ENCODE results near the gene GMDS. TPM values are rescaled to one million over a fixed set of nuclear protein-coding genes. Genes with fewer than 3 reads are reported as not detected.

Gene GMDS
- total and polyA plus RNA-seq, 2 donors (not counting 3 experiments of a cell fraction or from before 2014, with no cell fraction given), result 9.8 to 23.5 TPM

DNA sequence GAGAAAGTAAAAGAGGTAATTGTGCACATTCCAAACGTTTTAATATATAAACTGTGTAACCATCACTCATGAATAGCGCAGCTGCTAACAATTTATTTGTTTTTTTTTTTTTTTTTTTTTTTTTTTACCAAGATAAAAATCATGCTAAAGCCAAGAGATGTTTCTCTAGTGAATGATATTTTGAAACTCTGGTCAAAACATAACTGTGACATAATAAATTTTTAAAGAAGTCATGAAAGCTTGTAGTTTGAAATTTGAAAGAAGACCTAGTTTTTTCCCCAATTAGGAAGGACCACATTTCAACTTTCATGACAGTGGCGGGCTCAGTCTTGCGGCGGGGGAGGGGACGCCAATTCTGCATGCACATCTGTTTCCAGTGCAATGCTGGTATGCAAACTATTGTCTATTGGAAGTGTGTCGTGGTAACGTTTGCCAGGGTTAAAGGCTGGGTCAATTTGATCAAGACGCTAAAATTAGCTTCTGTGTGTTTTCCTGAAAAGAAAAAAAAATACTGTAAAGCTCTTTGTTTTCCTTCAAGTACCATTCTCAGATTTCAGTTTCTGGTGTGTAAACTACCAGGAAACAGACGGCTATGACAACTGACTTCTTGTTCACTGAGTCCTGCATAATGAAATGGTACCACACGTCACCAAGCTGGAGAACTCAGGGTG, 423.8 kb downstream of the GMDS start:
- Histone ChIP-seq H3K9me1 (replicated peaks; ENCODE audit: control insufficient read depth, extremely low read depth, insufficient read depth, low read length) (no peaks in the 10 kb centered on the region), H3K36me3 (ENCODE audit: control insufficient read depth in 2 of 2, extremely low read depth in 1 of 2, insufficient read depth in 2 of 2, low read length in 2 of 2) (no peaks in the 10 kb centered on the region), H4K20me1 (replicated peaks; ENCODE audit: control insufficient read depth, extremely low read depth, insufficient read depth, low read length) (no peaks in the 10 kb centered on the region), H3K27ac (ENCODE audit: insufficient read depth, low read depth, low read length) (peak overlapping the region; percentile 65), H2AFZ (ENCODE audit: low read depth, low read length) (peak overlapping the region; percentile 9), H3K9me3 (replicated peaks; ENCODE audit: control insufficient read depth, insufficient read depth, low read length) (no peaks in the 10 kb centered on the region), H3K27me3 (ENCODE audit: control insufficient read depth in 2 of 2, insufficient read depth in 2 of 2, low read length in 2 of 2) (no peaks in the 10 kb centered on the region), H3K9ac (replicated peaks; ENCODE audit: extremely low read depth, insufficient read depth, low read length) (peak overlapping the region; percentile 53), H3K4me2 (ENCODE audit: insufficient read depth, low read length) (peak overlapping the region; percentile 65), H3K4me1 (ENCODE audit: control insufficient read depth, extremely low read depth, insufficient read depth, low read length) (peaks cover 37% of the 10 kb centered on the region), H3K79me2 (ENCODE audit: control insufficient read depth, insufficient read depth, low read length) (no peaks in the 10 kb centered on the region), H3K4me3 (replicated peaks in 1 of 3; ENCODE audit: insufficient read depth in 1 of 3, low read depth in 1 of 3, low read length in 3 of 3) (no peak overlapping the region)
- CTCF ChIA-PET, result interaction anchor here (0.6 to 2.3 kb wide), 13 partner anchors 9 to 812 kb away, joined by 3 to 15 read pairs (median 3); no protein-coding TSS in a partner anchor
- peak; percentile 89 for DNase-seq (ENCODE audit: low read depth, low spot score)
- TF ChIP-seq JUN (IDR thresholded peaks at IDR 0.05; ENCODE audit: borderline replicate concordance, insufficient read depth, insufficient read length, low read depth) (peak; percentile 57), POLR2AphosphoS5 (IDR thresholded peaks at IDR 0.05; ENCODE audit: insufficient read depth, low read depth, low read length) (peak; percentile 15), GATA2 (IDR thresholded peaks at IDR 0.05; ENCODE audit: insufficient read depth, insufficient read length, low read depth, low read length) (no peak)
- dilution Hi-C loops (cut with MboI; ENCODE audit: extremely low pct_ligation_motif_present, low sequenced_read_pairs), result no loop called here
- FAIRE-seq, result peak; percentile 85
- intact Hi-C loops (cut with micrococcal nuclease), result loop anchor here (1.0 to 10.0 kb wide), 8 partner anchors 34 to 811 kb away; partner anchors contain the start of gene GMDS
- POLR2A ChIA-PET, result interaction anchor here (0.6 to 1.3 kb wide), 2 partner anchors 11 to 863 kb away, joined by 3 to 7 read pairs; no protein-coding TSS in a partner anchor
- BruUV-seq (replicated peaks), result no TSS peak

DNA sequence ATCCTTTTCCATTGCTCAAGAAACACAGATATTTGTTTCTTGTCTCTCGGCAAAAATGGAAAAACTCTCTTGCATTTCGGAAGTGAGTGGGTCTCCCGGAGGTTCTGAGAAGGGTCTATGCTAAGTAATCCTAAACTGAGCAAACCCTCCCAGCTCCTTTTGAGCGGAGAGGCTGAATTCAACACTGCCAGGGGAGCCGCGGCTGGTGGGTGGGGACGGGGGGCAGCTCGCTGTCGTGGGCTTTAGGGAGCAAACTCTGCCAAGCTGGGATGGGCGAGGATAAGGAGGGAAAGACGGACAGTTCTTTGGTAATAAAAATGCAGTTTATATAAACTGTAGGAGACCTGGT, 424.3 kb downstream of the GMDS start:
- intact Hi-C loops (cut with micrococcal nuclease) (loop anchor here (1.0 to 10.0 kb wide), 8 partner anchors 34 to 811 kb away; partner anchors contain the start of gene GMDS), dilution Hi-C loops (cut with MboI; ENCODE audit: extremely low pct_ligation_motif_present, low sequenced_read_pairs) (no loop called here)
- no peak overlapping the region for H3K4me3 ChIP-seq (replicated peaks in 1 of 3; ENCODE audit: insufficient read depth in 1 of 3, low read depth in 1 of 3, low read length in 3 of 3)
- TF ChIP-seq, protein P1, sequence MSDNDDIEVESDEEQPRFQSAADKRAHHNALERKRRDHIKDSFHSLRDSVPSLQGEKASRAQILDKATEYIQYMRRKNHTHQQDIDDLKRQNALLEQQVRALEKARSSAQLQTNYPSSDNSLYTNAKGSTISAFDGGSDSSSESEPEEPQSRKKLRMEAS (IDR thresholded peaks at IDR 0.05; ENCODE audit: insufficient read depth, insufficient read length), result no peak
- TF ChIP-seq POLR2AphosphoS5 (IDR thresholded peaks at IDR 0.05; ENCODE audit: insufficient read depth, low read depth, low read length) (no peak), FOS (IDR thresholded peaks at IDR 0.05; ENCODE audit: borderline replicate concordance, insufficient read depth, low read length) (no peak), POLR2A (IDR thresholded peaks at IDR 0.05; ENCODE audit: low read depth, low read length) (no peak), JUN (IDR thresholded peaks at IDR 0.05; ENCODE audit: borderline replicate concordance, insufficient read depth, insufficient read length, low read depth) (no peak), MYC (IDR thresholded peaks at IDR 0.05; ENCODE audit: low read depth, low read length) (no peak)
- TF ChIP-seq, protein P2, sequence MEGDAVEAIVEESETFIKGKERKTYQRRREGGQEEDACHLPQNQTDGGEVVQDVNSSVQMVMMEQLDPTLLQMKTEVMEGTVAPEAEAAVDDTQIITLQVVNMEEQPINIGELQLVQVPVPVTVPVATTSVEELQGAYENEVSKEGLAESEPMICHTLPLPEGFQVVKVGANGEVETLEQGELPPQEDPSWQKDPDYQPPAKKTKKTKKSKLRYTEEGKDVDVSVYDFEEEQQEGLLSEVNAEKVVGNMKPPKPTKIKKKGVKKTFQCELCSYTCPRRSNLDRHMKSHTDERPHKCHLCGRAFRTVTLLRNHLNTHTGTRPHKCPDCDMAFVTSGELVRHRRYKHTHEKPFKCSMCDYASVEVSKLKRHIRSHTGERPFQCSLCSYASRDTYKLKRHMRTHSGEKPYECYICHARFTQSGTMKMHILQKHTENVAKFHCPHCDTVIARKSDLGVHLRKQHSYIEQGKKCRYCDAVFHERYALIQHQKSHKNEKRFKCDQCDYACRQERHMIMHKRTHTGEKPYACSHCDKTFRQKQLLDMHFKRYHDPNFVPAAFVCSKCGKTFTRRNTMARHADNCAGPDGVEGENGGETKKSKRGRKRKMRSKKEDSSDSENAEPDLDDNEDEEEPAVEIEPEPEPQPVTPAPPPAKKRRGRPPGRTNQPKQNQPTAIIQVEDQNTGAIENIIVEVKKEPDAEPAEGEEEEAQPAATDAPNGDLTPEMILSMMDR (IDR thresholded peaks at IDR 0.05; ENCODE audit: extremely low read depth in 1 of 2, insufficient read depth in 1 of 2, low read depth in 1 of 2, low read length in 2 of 2), result no peak
- ChIA-PET POLR2A (interaction anchor here (0.6 kb wide), 1 partner anchor 864 kb away, joined by 3 read pairs; no protein-coding TSS in a partner anchor), CTCF (interaction anchor here (0.6 to 2.3 kb wide), 11 partner anchors 11 to 813 kb away, joined by 3 to 15 read pairs (median 3); no protein-coding TSS in a partner anchor)
- H3K27me3 ChIP-seq (ENCODE audit: control insufficient read depth in 2 of 2, insufficient read depth in 2 of 2, low read length in 2 of 2), result no peaks in the 10 kb centered on the region
- peak overlapping the region; percentile 44 for H3K9ac ChIP-seq (replicated peaks; ENCODE audit: extremely low read depth, insufficient read depth, low read length)
- BruUV-seq (replicated peaks), result no TSS peak
- H3K9me3 ChIP-seq (replicated peaks; ENCODE audit: control insufficient read depth, insufficient read depth, low read length), result no peaks in the 10 kb centered on the region
- H3K4me2 ChIP-seq (ENCODE audit: insufficient read depth, low read length), result peak overlapping the region; percentile 65
- no peaks in the 10 kb centered on the region for H3K79me2 ChIP-seq (ENCODE audit: control insufficient read depth, insufficient read depth, low read length)
- H3K4me1 ChIP-seq (ENCODE audit: control insufficient read depth, extremely low read depth, insufficient read depth, low read length), result peaks cover 39% of the 10 kb centered on the region
- peak overlapping the region; percentile 38 for H3K27ac ChIP-seq (ENCODE audit: insufficient read depth, low read depth, low read length)
- no peaks in the 10 kb centered on the region for H4K20me1 ChIP-seq (replicated peaks; ENCODE audit: control insufficient read depth, extremely low read depth, insufficient read depth, low read length)
- H3K9me1 ChIP-seq (replicated peaks; ENCODE audit: control insufficient read depth, extremely low read depth, insufficient read depth, low read length), result no peaks in the 10 kb centered on the region
- no peaks in the 10 kb centered on the region for H3K36me3 ChIP-seq (ENCODE audit: control insufficient read depth in 2 of 2, extremely low read depth in 1 of 2, insufficient read depth in 2 of 2, low read length in 2 of 2)
- no peak for DNase-seq (ENCODE audit: low read depth, low spot score)
- no peak for FAIRE-seq
- peak overlapping the region; percentile 58 for H2AFZ ChIP-seq (ENCODE audit: low read depth, low read length)

Measured in endothelial cell of umbilical vein (primary cell).